Endothelial cell of umbilical vein (primary cell): ENCODE measurements around the gene TMEM98. TPM values are rescaled to one million over a fixed set of nuclear protein-coding genes. Genes with fewer than 3 reads are reported as not detected.

ENCODE experiments used
- BruUV-seq: library from RNA; stranded (reverse); fragments of 400-500 nt; replicated peaks from 2 replicates; lab custom pipeline; 2021; lab: Mats Ljungman, UMichigan
- CTCF ChIA-PET: fragments of 300-600, 350-600 bp; sonication (Branson Sonifier 250); formaldehyde crosslinking; loops from one replicate; lab custom pipeline; 2021; ENCODE audit warnings: antibody characterized with exemption, inconsistent platforms; lab: Charles Lee
- POLR2A ChIA-PET: fragments of 300-600, 350-600 bp; sonication (Branson Sonifier 250); formaldehyde crosslinking; loops from one replicate; lab custom pipeline; 2021; ENCODE audit warnings: antibody characterized with exemption, inconsistent platforms; lab: Charles Lee
- DNase-seq: peaks from one replicate; pipeline ENCODE4 v3.0.0-alpha.2; 2011; ENCODE audit warnings: low read depth, low spot score
- FAIRE-seq: peaks from 2 replicates; lab custom pipeline; 2011; peaks lifted over from hg19 to GRCh38; lab: Jason Lieb, UNC
- H2AFZ ChIP-seq: 2 replicates; pipeline ENCODE4 v1.6.0; 2012; ENCODE audit warnings: low read depth, low read length, control low read depth, inconsistent platforms
- H3K27ac ChIP-seq: 2 replicates; pipeline ENCODE4 v1.5.1; 2011; ENCODE audit warnings: low read depth, mild to moderate bottlenecking, control low read depth, low read length, moderate library complexity; ENCODE audit not compliant: insufficient read depth
- H3K27me3 ChIP-seq, 2 experiments: 2 replicates each; pipeline versions ENCODE4 v1.6.0 to v1.6.1; 2011; ENCODE audit warnings: low read length in 2 of 2, mixed read lengths in 1 of 2; ENCODE audit not compliant: control insufficient read depth in 2 of 2, insufficient read depth in 2 of 2
- H3K36me3 ChIP-seq, 2 experiments: 2 replicates in 1 of 2; 3 replicates in 1 of 2; pipeline ENCODE4 v1.5.1; 2011; ENCODE audit warnings: low read length in 2 of 2, mild to moderate bottlenecking in 1 of 2, moderate library complexity in 1 of 2; ENCODE audit not compliant: control insufficient read depth in 2 of 2, insufficient read depth in 2 of 2; ENCODE audit errors: extremely low read depth in 1 of 2
- H3K4me1 ChIP-seq: 3 replicates; pipeline ENCODE4 v1.5.1; 2011; ENCODE audit warnings: mild to moderate bottlenecking, low read length; ENCODE audit not compliant: control insufficient read depth, insufficient read depth; ENCODE audit errors: extremely low read depth
- H3K4me2 ChIP-seq: 2 replicates; pipeline ENCODE4 v1.6.1; 2011; ENCODE audit warnings: low read length, control low read depth, mixed read lengths; ENCODE audit not compliant: insufficient read depth
- H3K4me3 ChIP-seq, 3 experiments: fragments of 200-600 bp in 1 of 3; sonication (generic), shearing (Covaris generic) in 1 of 3; replicated peaks in 1 of 3; 2 replicates each; pipeline ENCODE4 v1.5.1; 2011 to 2016; ENCODE audit warnings: control low read depth in 3 of 3, low read length in 3 of 3, mild to moderate bottlenecking in 2 of 3, inconsistent platforms in 1 of 3, low read depth in 1 of 3, moderate library complexity in 1 of 3; ENCODE audit not compliant: insufficient read depth in 1 of 3
- H3K79me2 ChIP-seq: 2 replicates; pipeline ENCODE4 v1.6.0; 2012; ENCODE audit warnings: low read length, inconsistent platforms; ENCODE audit not compliant: control insufficient read depth, insufficient read depth
- H3K9ac ChIP-seq: replicated peaks from 2 replicates; pipeline ENCODE3; 2011; ENCODE audit warnings: low read length, control low read depth; ENCODE audit not compliant: insufficient read depth; ENCODE audit errors: extremely low read depth
- H3K9me1 ChIP-seq: replicated peaks from 3 replicates; pipeline ENCODE4 v1.6.0; 2011; ENCODE audit warnings: mild to moderate bottlenecking, low read length; ENCODE audit not compliant: control insufficient read depth, insufficient read depth; ENCODE audit errors: extremely low read depth
- H3K9me3 ChIP-seq: replicated peaks from 2 replicates; pipeline ENCODE4 v1.5.1; 2012; ENCODE audit warnings: low read length, inconsistent platforms; ENCODE audit not compliant: control insufficient read depth, insufficient read depth
- H4K20me1 ChIP-seq: replicated peaks from 2 replicates; pipeline ENCODE3; 2011; ENCODE audit warnings: mild to moderate bottlenecking, low read length; ENCODE audit not compliant: control insufficient read depth, insufficient read depth; ENCODE audit errors: extremely low read depth
- CTCF ChIP-seq, 2 donors: IDR thresholded peaks; 1 replicate in 1 of 2; 2 replicates in 1 of 2; pipeline ENCODE4 v1.5.1; 2011; ENCODE audit warnings: low read length in 2 of 2, mild to moderate bottlenecking in 2 of 2, moderate library complexity in 2 of 2, control low read depth in 1 of 2, inconsistent platforms in 1 of 2, low read depth in 1 of 2; ENCODE audit not compliant: insufficient read depth in 1 of 2; ENCODE audit errors: extremely low read depth in 1 of 2
- EZH2 ChIP-seq: IDR thresholded peaks from 2 replicates; pipeline ENCODE4 v1.6.1; 2012; ENCODE audit warnings: borderline replicate concordance, low read depth, mild to moderate bottlenecking, moderate library complexity, low read length, inconsistent platforms; ENCODE audit not compliant: severe bottlenecking
- FOS ChIP-seq: IDR thresholded peaks from 2 replicates; pipeline ENCODE4 v1.6.1; 2011; ENCODE audit warnings: mild to moderate bottlenecking, low read length, moderate library complexity, borderline replicate concordance; ENCODE audit not compliant: insufficient read depth
- GATA2 ChIP-seq: IDR thresholded peaks from 2 replicates; pipeline ENCODE4 v1.7.0; 2011; ENCODE audit warnings: low read depth, mild to moderate bottlenecking, moderate library complexity, mixed read lengths, low read length; ENCODE audit not compliant: insufficient read length, insufficient read depth
- JUN ChIP-seq: IDR thresholded peaks from 2 replicates; pipeline ENCODE4 v1.6.1; 2011; ENCODE audit warnings: borderline replicate concordance, low read depth; ENCODE audit not compliant: insufficient read length, insufficient read depth
- MAX ChIP-seq: IDR thresholded peaks from 2 replicates; pipeline ENCODE4 v1.6.1; 2011; ENCODE audit not compliant: insufficient read depth, insufficient read length
- MYC ChIP-seq: IDR thresholded peaks from one replicate; pipeline ENCODE4 v1.6.1; 2011; ENCODE audit warnings: mild to moderate bottlenecking, low read depth, low read length
- POLR2A ChIP-seq: IDR thresholded peaks from 2 replicates; pipeline ENCODE4 v1.6.1; 2012; ENCODE audit warnings: low read depth, mild to moderate bottlenecking, control low read depth, low read length
- POLR2AphosphoS5 ChIP-seq: IDR thresholded peaks from 2 replicates; pipeline ENCODE4 v1.6.1; 2012; ENCODE audit warnings: low read depth, mild to moderate bottlenecking, control low read depth, low read length, moderate library complexity; ENCODE audit not compliant: insufficient read depth
- dilution Hi-C: fragments of 300-500 bp; cut with MboI; formaldehyde crosslinking; loops from one replicate; pipeline ENCODE4 v1.15.0; 2019; ENCODE audit warnings: low sequenced_read_pairs; ENCODE audit not compliant: extremely low pct_ligation_motif_present
- intact Hi-C: fragments of 100-400 bp; cut with micrococcal nuclease; formaldehyde crosslinking; loops from one replicate; pipeline ENCODE4 v1.10.0; 2022
- polyA plus RNA-seq, 4 experiments: library from polyadenylated mRNA; depleted of rRNA in 3 of 4; stranded (reverse) in 3 of 4; unstranded in 1 of 4; fragments of >200 nt; gene quantifications; 2 replicates each; pipeline versions ENCODE4 v1.2.1 to v1.2.3, GENCODE V29; 2011 to 2012; ENCODE audit warnings: missing spikeins in 1 of 4
- total RNA-seq: library from RNA; stranded (reverse); gene quantifications from 2 replicates; pipeline ENCODE4 v1.2.3, GENCODE V29; 2021

The TMEM98 gene
- total and polyA plus RNA-seq, 2 donors (not counting 3 experiments of a cell fraction or from before 2014, with no cell fraction given): 83.6 to 456 TPM

GRCh38 chr17:32878211-32878610, 49.7 kb upstream of the TMEM98 start:
- Histone ChIP-seq H3K36me3 (no peaks in the 10 kb centered on the region), H3K4me2 (no peak overlapping the region), H3K4me1 (peaks cover 20% of the 10 kb centered on the region), H4K20me1 (no peaks in the 10 kb centered on the region), H3K9ac (no peak overlapping the region), H3K4me3 (no peak overlapping the region), H3K9me1 (no peaks in the 10 kb centered on the region), H3K27me3 (peaks cover 0 to 3% of the 10 kb centered on the region in 2 experiments), H2AFZ (no peak overlapping the region), H3K9me3 (no peaks in the 10 kb centered on the region), H3K27ac (no peak overlapping the region), H3K79me2 (peaks cover 26% of the 10 kb centered on the region)
- intact Hi-C loops: loop anchor here (5.0 kb wide), 1 partner anchor 49 kb away; the partner anchor contains the start of gene TMEM98
- no TSS peak for BruUV-seq
- DNase-seq (no peak), FAIRE-seq (no peak)
- TF ChIP-seq GATA2 (no peak), MAX (no peak), FOS (no peak), MYC (no peak), POLR2AphosphoS5 (no peak), POLR2A (no peak), EZH2 (no peak), JUN (no peak), CTCF (IDR thresholded peaks at IDR 0.05; ENCODE audit: extremely low read depth in 1 of 2, insufficient read depth in 1 of 2, low read depth in 1 of 2, low read length in 2 of 2) (no peak)
- dilution Hi-C loops: no loop called here
- ChIA-PET POLR2A (no interaction called here), CTCF (interaction anchor here (1.2 to 9.1 kb wide), 18 partner anchors 10 to 873 kb away, joined by 4 to 420 read pairs (median 18); partner anchors contain the start of gene TMEM98)
